Choroid plexus epithelial cell (primary cell): ENCODE results near the gene TANGO6.
"Not testable (repeated sequence)": the region's sequence is repeated elsewhere in the genome, so short reads cannot be mapped to it uniquely, and the experiment has no call there.

Source experiments
- DNase-seq: peaks from one replicate; pipeline ENCODE4 v3.0.0-alpha.2; 2010; ENCODE audit warnings: low read depth
- H3K4me3 ChIP-seq: 2 replicates; pipeline ENCODE4 v1.5.1; 2011; ENCODE audit warnings: low read depth, mild to moderate bottlenecking, control low read depth, low read length, moderate library complexity
- TF ChIP-seq, protein P1 (sequence below): conservative IDR thresholded peaks from 2 replicates; pipeline ENCODE4 v1.5.1; 2011; ENCODE audit warnings: low read depth, mild to moderate bottlenecking, control low read depth, inconsistent platforms, low read length, moderate library complexity

TANGO6 gene

DNA sequence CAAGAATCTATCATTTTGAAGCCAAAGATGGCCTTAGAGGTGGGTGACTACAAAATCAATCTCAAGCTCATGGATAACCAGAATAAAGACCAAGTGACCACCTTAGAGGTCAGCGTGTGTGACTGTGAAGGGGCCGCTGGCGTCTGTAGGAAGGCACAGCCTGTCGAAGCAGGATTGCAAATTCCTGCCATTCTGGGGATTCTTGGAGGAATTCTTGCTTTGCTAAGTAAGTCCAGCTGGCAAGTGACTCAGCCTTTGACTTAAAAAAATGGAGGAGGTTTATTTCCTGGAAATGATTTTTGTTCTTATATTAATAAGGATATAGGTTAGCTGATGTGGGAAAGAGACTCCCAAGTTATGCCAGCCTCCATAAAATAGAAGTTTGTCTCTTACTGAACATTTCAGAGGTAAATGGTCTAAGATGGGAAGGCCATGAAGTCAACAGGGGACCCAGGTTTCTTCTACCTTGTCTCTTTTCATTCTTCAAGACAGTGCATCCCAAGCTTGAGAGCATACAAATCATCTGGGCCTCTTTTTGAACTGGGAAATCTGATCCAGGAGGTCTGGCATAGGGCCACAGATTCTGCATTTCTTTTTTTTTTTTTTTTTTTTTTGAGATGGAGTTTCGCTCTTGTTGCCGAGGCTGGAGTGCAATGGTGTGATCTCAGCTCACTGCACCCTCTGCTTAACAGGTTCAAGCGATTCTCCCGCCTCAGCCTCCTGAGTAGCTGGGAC is 19.8 kb upstream of the TANGO6 start:
- no peak overlapping the region for H3K4me3 ChIP-seq

DNA sequence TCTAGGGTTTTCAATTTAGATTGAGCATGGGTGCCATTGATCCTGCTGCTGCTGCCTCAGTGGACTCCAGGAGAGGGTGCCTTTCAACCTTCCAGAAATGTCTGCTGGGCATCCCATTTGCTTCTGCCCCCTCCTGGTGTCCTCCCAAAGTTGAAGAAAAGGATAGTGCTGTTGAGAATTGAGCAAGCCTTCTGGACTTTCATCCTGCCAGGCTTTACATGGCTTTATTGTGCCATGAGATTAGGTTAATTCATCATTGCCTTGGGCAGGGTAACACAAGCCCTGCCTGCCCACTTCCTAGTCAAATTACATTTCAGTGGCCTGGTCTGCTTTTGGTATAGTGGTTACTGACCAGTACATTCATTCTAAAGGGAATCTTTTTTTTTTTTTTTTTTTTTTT is 17.9 kb upstream of the TANGO6 start:
- H3K4me3 ChIP-seq, result no peak overlapping the region
- no peak for DNase-seq
- TF ChIP-seq, protein P1, sequence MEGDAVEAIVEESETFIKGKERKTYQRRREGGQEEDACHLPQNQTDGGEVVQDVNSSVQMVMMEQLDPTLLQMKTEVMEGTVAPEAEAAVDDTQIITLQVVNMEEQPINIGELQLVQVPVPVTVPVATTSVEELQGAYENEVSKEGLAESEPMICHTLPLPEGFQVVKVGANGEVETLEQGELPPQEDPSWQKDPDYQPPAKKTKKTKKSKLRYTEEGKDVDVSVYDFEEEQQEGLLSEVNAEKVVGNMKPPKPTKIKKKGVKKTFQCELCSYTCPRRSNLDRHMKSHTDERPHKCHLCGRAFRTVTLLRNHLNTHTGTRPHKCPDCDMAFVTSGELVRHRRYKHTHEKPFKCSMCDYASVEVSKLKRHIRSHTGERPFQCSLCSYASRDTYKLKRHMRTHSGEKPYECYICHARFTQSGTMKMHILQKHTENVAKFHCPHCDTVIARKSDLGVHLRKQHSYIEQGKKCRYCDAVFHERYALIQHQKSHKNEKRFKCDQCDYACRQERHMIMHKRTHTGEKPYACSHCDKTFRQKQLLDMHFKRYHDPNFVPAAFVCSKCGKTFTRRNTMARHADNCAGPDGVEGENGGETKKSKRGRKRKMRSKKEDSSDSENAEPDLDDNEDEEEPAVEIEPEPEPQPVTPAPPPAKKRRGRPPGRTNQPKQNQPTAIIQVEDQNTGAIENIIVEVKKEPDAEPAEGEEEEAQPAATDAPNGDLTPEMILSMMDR, result no peak

More for the DNA sequence above, 19.8 kb upstream of the TANGO6 start:
- TF ChIP-seq, protein P1, result no peak
- peak; percentile 92 for DNase-seq

DNA sequence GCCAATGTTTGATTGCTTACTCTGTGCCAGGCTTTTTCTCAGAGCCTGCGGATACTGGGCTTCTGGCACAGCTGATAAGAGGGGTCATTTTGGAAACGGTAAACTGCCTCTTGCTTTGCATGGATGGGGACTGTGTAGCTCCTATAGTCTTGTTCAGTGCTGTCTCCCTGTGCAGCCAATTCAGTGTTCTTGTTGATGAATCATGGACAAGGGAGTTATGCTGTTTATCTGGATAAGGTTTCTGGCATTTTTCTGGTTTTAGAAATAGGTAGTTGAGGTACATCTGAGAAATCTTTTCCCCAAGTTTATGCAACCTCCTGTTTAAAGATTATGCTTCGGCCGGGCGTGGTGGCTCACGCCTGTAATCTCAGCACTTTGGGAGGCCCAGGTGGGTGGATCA is 16.7 kb upstream of the TANGO6 start:
- TF ChIP-seq, protein P1, result no peak
- peak; percentile 9 for DNase-seq
- H3K4me3 ChIP-seq, result no peak overlapping the region

DNA sequence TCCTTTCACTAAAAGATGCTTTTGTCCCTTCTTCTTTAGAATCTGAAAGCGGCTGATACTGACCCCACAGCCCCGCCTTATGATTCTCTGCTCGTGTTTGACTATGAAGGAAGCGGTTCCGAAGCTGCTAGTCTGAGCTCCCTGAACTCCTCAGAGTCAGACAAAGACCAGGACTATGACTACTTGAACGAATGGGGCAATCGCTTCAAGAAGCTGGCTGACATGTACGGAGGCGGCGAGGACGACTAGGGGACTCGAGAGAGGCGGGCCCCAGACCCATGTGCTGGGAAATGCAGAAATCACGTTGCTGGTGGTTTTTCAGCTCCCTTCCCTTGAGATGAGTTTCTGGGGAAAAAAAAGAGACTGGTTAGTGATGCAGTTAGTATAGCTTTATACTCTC is 10.1 kb upstream of the TANGO6 start:
- TF ChIP-seq, protein P1, result no peak
- H3K4me3 ChIP-seq, result no peak overlapping the region
- DNase-seq, result no peak

DNA sequence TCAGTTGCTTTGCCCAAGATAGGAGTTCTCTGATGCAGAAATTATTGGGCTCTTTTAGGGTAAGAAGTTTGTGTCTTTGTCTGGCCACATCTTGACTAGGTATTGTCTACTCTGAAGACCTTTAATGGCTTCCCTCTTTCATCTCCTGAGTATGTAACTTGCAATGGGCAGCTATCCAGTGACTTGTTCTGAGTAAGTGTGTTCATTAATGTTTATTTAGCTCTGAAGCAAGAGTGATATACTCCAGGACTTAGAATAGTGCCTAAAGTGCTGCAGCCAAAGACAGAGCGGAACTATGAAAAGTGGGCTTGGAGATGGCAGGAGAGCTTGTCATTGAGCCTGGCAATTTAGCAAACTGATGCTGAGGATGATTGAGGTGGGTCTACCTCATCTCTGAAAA is 8.8 kb upstream of the TANGO6 start:
- DNase-seq, result no peak
- H3K4me3 ChIP-seq, result no peak overlapping the region
- TF ChIP-seq, protein P1, result no peak

DNA sequence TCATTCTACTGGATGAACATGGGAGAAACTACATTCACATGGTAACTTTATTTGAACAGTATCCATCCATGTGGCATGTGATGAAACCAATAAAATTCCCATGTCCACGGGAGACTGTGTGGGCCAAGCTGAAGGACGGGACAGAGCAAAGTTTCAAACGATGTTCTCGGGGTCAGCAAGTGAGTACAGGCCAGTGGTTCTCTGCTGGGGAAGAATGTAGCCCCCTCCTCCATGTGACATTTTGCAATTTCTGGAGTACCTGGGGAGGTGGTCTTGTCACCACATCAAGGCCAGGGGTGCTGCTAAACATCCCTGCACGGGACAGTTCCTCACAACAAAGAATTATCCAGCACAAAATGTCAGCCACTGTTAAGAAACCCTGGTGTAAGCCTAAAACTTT is 7.4 kb upstream of the TANGO6 start:
- H3K4me3 ChIP-seq, result no peak overlapping the region
- TF ChIP-seq, protein P1, result no peak
- DNase-seq, result no peak

DNA sequence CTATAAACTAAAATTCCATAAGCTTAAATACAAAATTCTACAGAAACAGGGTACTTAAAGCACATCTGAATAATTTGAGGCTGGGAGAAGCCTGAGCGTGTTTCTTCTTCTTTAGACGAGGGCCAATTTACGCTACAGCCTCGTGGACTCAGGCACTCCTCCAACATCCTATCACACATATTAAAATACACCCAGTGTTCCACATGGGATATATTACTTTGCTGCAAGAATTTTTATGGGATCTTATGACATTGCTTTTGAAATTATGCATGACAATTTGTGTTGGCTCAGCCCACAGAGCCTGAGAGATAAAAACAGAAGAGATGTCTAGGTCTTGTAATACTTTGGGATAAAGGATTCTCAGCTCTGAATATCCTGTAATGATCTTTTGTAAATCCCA is 3.5 kb upstream of the TANGO6 start:
- TF ChIP-seq, protein P1, result no peak

DNA sequence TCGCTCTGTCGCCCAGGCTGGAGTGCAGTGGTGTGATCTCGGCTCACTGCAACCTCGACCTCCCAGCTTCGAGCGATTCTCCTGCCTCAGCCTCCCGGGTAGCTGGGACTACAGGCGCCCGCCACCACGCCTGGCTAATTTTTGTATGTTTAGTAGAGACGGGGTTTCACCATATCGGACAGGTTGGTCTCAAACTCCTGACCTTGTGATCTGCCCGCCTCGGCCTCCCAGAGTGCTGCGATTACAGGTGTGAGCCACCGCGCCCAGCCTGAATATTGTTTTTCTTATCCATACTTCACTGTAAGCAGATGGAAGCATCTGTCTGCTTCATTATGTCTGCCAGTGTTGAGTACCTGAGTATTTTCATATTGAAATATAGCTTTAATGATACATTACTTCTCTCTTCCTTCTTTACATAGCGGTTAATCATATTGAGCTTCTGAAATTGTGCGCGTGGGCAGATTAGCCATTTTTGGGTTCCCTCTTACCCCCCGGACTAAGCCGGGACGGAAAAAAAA is 308 bp upstream of the TANGO6 start:
- peak overlapping the region; percentile 75 for H3K4me3 ChIP-seq

More for the DNA sequence above, 3.5 kb upstream of the TANGO6 start:
- H3K4me3 ChIP-seq, result no peak overlapping the region
- no peak for DNase-seq

More for the DNA sequence above, 308 bp upstream of the TANGO6 start:
- DNase-seq, result not testable (repeated sequence)
